Liver (tissue), 9 donors: ENCODE results near the gene FZD10. TPM values are rescaled to one million over a fixed set of nuclear protein-coding genes. Genes with fewer than 3 reads are reported as not detected.

ENCODE experiments used
- DNase-seq: peaks from one replicate; pipeline ENCODE4 v3.0.0-alpha.2; 2017; ENCODE audit warnings: low spot score
- H3K27ac ChIP-seq, 2 donors: one replicate each; pipeline ENCODE4 v1.7.0; 2013; ENCODE audit warnings: inconsistent platforms in 2 of 2, low read length in 2 of 2, control low read depth in 1 of 2, low read depth in 1 of 2, mild to moderate bottlenecking in 1 of 2
- H3K27me3 ChIP-seq, 4 donors: one replicate each; pipeline versions ENCODE4 v1.6.1 to v1.7.0; 2013; ENCODE audit warnings: low read length in 3 of 4, inconsistent platforms in 1 of 4, mild to moderate bottlenecking in 1 of 4, moderate library complexity in 1 of 4; ENCODE audit not compliant: control insufficient read depth in 4 of 4, insufficient read depth in 4 of 4
- H3K36me3 ChIP-seq, 4 donors: one replicate each; pipeline versions ENCODE4 v1.6.1 to v1.7.0; 2013; ENCODE audit warnings: low read length in 3 of 4, mild to moderate bottlenecking in 3 of 4, low read depth in 1 of 4, moderate library complexity in 1 of 4; ENCODE audit not compliant: control insufficient read depth in 4 of 4, insufficient read depth in 3 of 4
- H3K4me1 ChIP-seq, 4 donors: one replicate each; pipeline versions ENCODE4 v1.6.1 to v1.7.0; 2013; ENCODE audit warnings: low read length in 3 of 4, mild to moderate bottlenecking in 3 of 4, moderate library complexity in 1 of 4; ENCODE audit not compliant: control insufficient read depth in 4 of 4, insufficient read depth in 4 of 4
- H3K4me3 ChIP-seq, 3 donors: one replicate each; pipeline versions ENCODE4 v1.6.1 to v1.7.0; 2013; ENCODE audit warnings: low read length in 3 of 3, control low read depth in 1 of 3, low read depth in 1 of 3, mild to moderate bottlenecking in 1 of 3
- H3K9ac ChIP-seq, 2 donors: one replicate each; pipeline ENCODE4 v1.7.0; 2013; ENCODE audit warnings: low read length in 2 of 2, mild to moderate bottlenecking in 2 of 2, moderate library complexity in 2 of 2, control low read depth in 1 of 2, low read depth in 1 of 2
- H3K9me3 ChIP-seq, 4 donors: one replicate each; pipeline versions ENCODE4 v1.6.1 to v1.7.0; 2013; ENCODE audit warnings: low read length in 3 of 4; ENCODE audit not compliant: control insufficient read depth in 4 of 4
- EGR1 ChIP-seq, 2 donors: IDR thresholded peaks; 2 replicates each; pipeline ENCODE4 v1.6.1; 2016 to 2018; ENCODE audit warnings: antibody characterized with exemption in 2 of 2, low read depth in 2 of 2
- FOXA1 ChIP-seq: IDR thresholded peaks from 2 replicates; pipeline ENCODE4 v1.6.1; 2016; ENCODE audit warnings: antibody characterized with exemption
- FOXA2 ChIP-seq: IDR thresholded peaks from 2 replicates; pipeline ENCODE4 v1.6.1; 2016; ENCODE audit warnings: antibody characterized with exemption
- GABPA ChIP-seq, 2 donors: IDR thresholded peaks in 1 of 2; conservative IDR thresholded peaks in 1 of 2; 2 replicates each; pipeline ENCODE4 v1.6.1; 2016; ENCODE audit warnings: antibody characterized with exemption in 2 of 2, mild to moderate bottlenecking in 1 of 2, moderate library complexity in 1 of 2
- HNF4A ChIP-seq, 2 donors: conservative IDR thresholded peaks; 2 replicates each; pipeline ENCODE4 v1.6.1; 2016; ENCODE audit warnings: antibody characterized with exemption in 2 of 2, mild to moderate bottlenecking in 2 of 2
- HNF4G ChIP-seq: IDR thresholded peaks from 2 replicates; pipeline ENCODE4 v1.6.1; 2016; ENCODE audit warnings: antibody characterized with exemption
- JUND ChIP-seq, 2 donors: IDR thresholded peaks; 2 replicates each; pipeline ENCODE4 v1.6.1; 2016; ENCODE audit warnings: antibody characterized with exemption in 2 of 2
- NR2F2 ChIP-seq: IDR thresholded peaks from 2 replicates; pipeline ENCODE4 v1.6.1; 2016; ENCODE audit warnings: antibody characterized with exemption
- RAD21 ChIP-seq, 2 donors: IDR thresholded peaks; 2 replicates each; pipeline ENCODE4 v1.6.1; 2016; ENCODE audit warnings: antibody characterized with exemption in 2 of 2, mild to moderate bottlenecking in 2 of 2
- RXRA ChIP-seq, 2 donors: IDR thresholded peaks; 2 replicates each; pipeline ENCODE4 v1.6.1; 2017 to 2018; ENCODE audit warnings: antibody characterized with exemption in 2 of 2, mild to moderate bottlenecking in 1 of 2
- SP1 ChIP-seq: IDR thresholded peaks from 2 replicates; pipeline ENCODE4 v1.6.1; 2018; ENCODE audit warnings: antibody characterized with exemption, mild to moderate bottlenecking
- TAF1 ChIP-seq: conservative IDR thresholded peaks from 2 replicates; pipeline ENCODE4 v1.6.1; 2016; ENCODE audit warnings: antibody characterized with exemption, mild to moderate bottlenecking
- YY1 ChIP-seq: IDR thresholded peaks from 2 replicates; pipeline ENCODE4 v1.6.1; 2016; ENCODE audit warnings: antibody characterized with exemption, mild to moderate bottlenecking
- WGBS: extraction: QIAGEN DNeasy Blood & Tissue Kit; methylation state at CpG from one replicate; pipeline ENCODE4 v1.1.7; 2013; 5-methylcytosine and 5-hydroxymethylcytosine counted together
- polyA plus RNA-seq, 2 donors: library from polyadenylated mRNA; stranded (reverse) in 1 of 2; unstranded in 1 of 2; fragments of 200-250 nt in 1 of 2; fragments of >200 nt in 1 of 2; fragmentation: Nextera tagmentation in 1 of 2; extraction: Ambion mirVana in 1 of 2; gene quantifications; one replicate each; pipeline versions ENCODE4 v1.2.1 to v1.2.3, GENCODE V29; 2013 to 2015
- total RNA-seq, 2 donors: library from RNA; depleted of rRNA; stranded (reverse); fragments of >200 nt; gene quantifications; one replicate each; pipeline ENCODE4 v1.2.3, GENCODE V29; 2014
- TF ChIP-seq, protein P1 (sequence below): IDR thresholded peaks from 2 replicates; pipeline ENCODE4 v1.6.1; 2016; ENCODE audit warnings: antibody characterized with exemption
- TF ChIP-seq, protein P2 (sequence below): fragments of 150-350 bp; IDR thresholded peaks from 2 replicates; pipeline ENCODE4 v1.5.1; 2017; ENCODE audit warnings: improper control_type of control experiment, low read depth, low read length; ENCODE audit not compliant: missing input control
- TF ChIP-seq, protein P3 (sequence below): IDR thresholded peaks from 2 replicates; pipeline ENCODE4 v1.6.1; 2016; ENCODE audit warnings: antibody characterized with exemption
- TF ChIP-seq, protein P4 (sequence below): IDR thresholded peaks from 2 replicates; pipeline ENCODE4 v1.6.1; 2016; ENCODE audit warnings: antibody characterized with exemption, mild to moderate bottlenecking
- TF ChIP-seq, protein P5 (sequence below): IDR thresholded peaks from 2 replicates; pipeline ENCODE4 v1.6.1; 2016; ENCODE audit warnings: antibody characterized with exemption
- donor health status: healthy.
- donor health status: healthy.
- donor health status: healthy.
- donor health status: healthy.
- donor health status: healthy.

Gene FZD10
- total and polyA plus RNA-seq, 4 donors: 0.02 TPM; not detected in 3

DNA sequence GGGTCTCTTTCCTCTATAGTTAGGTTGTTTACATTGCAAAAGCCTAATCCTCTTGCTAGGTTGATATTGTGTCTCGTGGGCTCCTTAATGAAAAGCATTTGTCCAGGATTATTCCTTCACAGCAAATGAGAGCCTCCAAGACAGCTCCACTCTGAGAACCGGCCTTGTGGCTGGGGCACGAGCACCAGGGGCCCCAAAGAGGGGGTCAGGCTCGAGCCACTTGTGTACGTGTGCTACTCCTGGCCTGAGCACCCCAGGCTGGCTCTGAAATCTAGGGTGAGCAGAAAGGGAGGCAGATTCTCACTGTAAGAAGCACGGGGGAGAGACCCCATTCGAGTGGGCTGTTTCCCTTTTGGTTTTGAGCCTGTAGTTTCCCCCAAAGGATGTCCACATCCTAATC is 45.0 kb upstream of the FZD10 start:
- no peaks in the 10 kb centered on the region for H3K36me3 ChIP-seq
- H3K9me3 ChIP-seq: no peaks in the 10 kb centered on the region
- no peak for DNase-seq
- WGBS: 76% methylated on average over 7 of the region's 7 CpGs
- no peak overlapping the region for H3K27ac ChIP-seq
- peaks cover 0 to 4% (median 1%) of the 10 kb centered on the region in 4 donors for H3K27me3 ChIP-seq
- H3K9ac ChIP-seq: no peak overlapping the region
- H3K4me1 ChIP-seq: no peaks in the 10 kb centered on the region
- H3K4me3 ChIP-seq: no peak overlapping the region
- TF ChIP-seq JUND (IDR thresholded peaks at IDR 0.05) (no peak), FOXA2 (no peak), YY1 (no peak), NR2F2 (no peak), SP1 (no peak), FOXA1 (no peak), RXRA (IDR thresholded peaks at IDR 0.05) (no peak), GABPA (IDR thresholded peaks at IDR 0.05 in 1 of 2, conservative IDR thresholded peaks at IDR 0.05 in 1 of 2) (no peak), TAF1 (no peak), HNF4A (conservative IDR thresholded peaks at IDR 0.05) (no peak), HNF4G (no peak), RAD21 (IDR thresholded peaks at IDR 0.05) (no peak), EGR1 (IDR thresholded peaks at IDR 0.05; ENCODE audit: low read depth in 2 of 2) (no peak)
- TF ChIP-seq, protein P1, sequence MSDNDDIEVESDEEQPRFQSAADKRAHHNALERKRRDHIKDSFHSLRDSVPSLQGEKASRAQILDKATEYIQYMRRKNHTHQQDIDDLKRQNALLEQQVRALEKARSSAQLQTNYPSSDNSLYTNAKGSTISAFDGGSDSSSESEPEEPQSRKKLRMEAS: no peak
- TF ChIP-seq, protein P2, sequence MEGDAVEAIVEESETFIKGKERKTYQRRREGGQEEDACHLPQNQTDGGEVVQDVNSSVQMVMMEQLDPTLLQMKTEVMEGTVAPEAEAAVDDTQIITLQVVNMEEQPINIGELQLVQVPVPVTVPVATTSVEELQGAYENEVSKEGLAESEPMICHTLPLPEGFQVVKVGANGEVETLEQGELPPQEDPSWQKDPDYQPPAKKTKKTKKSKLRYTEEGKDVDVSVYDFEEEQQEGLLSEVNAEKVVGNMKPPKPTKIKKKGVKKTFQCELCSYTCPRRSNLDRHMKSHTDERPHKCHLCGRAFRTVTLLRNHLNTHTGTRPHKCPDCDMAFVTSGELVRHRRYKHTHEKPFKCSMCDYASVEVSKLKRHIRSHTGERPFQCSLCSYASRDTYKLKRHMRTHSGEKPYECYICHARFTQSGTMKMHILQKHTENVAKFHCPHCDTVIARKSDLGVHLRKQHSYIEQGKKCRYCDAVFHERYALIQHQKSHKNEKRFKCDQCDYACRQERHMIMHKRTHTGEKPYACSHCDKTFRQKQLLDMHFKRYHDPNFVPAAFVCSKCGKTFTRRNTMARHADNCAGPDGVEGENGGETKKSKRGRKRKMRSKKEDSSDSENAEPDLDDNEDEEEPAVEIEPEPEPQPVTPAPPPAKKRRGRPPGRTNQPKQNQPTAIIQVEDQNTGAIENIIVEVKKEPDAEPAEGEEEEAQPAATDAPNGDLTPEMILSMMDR: no peak
- TF ChIP-seq, protein P3, sequence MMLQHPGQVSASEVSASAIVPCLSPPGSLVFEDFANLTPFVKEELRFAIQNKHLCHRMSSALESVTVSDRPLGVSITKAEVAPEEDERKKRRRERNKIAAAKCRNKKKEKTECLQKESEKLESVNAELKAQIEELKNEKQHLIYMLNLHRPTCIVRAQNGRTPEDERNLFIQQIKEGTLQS: no peak
- TF ChIP-seq, protein P4, sequence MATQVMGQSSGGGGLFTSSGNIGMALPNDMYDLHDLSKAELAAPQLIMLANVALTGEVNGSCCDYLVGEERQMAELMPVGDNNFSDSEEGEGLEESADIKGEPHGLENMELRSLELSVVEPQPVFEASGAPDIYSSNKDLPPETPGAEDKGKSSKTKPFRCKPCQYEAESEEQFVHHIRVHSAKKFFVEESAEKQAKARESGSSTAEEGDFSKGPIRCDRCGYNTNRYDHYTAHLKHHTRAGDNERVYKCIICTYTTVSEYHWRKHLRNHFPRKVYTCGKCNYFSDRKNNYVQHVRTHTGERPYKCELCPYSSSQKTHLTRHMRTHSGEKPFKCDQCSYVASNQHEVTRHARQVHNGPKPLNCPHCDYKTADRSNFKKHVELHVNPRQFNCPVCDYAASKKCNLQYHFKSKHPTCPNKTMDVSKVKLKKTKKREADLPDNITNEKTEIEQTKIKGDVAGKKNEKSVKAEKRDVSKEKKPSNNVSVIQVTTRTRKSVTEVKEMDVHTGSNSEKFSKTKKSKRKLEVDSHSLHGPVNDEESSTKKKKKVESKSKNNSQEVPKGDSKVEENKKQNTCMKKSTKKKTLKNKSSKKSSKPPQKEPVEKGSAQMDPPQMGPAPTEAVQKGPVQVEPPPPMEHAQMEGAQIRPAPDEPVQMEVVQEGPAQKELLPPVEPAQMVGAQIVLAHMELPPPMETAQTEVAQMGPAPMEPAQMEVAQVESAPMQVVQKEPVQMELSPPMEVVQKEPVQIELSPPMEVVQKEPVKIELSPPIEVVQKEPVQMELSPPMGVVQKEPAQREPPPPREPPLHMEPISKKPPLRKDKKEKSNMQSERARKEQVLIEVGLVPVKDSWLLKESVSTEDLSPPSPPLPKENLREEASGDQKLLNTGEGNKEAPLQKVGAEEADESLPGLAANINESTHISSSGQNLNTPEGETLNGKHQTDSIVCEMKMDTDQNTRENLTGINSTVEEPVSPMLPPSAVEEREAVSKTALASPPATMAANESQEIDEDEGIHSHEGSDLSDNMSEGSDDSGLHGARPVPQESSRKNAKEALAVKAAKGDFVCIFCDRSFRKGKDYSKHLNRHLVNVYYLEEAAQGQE: no peak
- TF ChIP-seq, protein P5, sequence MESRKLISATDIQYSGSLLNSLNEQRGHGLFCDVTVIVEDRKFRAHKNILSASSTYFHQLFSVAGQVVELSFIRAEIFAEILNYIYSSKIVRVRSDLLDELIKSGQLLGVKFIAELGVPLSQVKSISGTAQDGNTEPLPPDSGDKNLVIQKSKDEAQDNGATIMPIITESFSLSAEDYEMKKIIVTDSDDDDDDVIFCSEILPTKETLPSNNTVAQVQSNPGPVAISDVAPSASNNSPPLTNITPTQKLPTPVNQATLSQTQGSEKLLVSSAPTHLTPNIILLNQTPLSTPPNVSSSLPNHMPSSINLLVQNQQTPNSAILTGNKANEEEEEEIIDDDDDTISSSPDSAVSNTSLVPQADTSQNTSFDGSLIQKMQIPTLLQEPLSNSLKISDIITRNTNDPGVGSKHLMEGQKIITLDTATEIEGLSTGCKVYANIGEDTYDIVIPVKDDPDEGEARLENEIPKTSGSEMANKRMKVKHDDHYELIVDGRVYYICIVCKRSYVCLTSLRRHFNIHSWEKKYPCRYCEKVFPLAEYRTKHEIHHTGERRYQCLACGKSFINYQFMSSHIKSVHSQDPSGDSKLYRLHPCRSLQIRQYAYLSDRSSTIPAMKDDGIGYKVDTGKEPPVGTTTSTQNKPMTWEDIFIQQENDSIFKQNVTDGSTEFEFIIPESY: no peak
